HEK293T (cell line): ENCODE data around the gene IL17RD.

Experiments
- CTCF ChIA-PET: fragments of 350-600 bp; formaldehyde crosslinking; extraction: SDS; loops from one replicate; lab custom pipeline; 2021; ENCODE audit warnings: antibody characterized with exemption, inconsistent platforms; lab: Yijun Ruan, JAX
- POLR2A ChIA-PET: fragments of 350-600 bp; formaldehyde crosslinking; extraction: SDS; loops from one replicate; lab custom pipeline; 2020; ENCODE audit warnings: antibody characterized with exemption, inconsistent platforms; lab: Yijun Ruan, JAX
- DNase-seq: peaks from one replicate; pipeline ENCODE4 v3.0.0; 2012; ENCODE audit warnings: mixed read lengths; ENCODE audit errors: extremely low spot score
- ARNT ChIP-seq: fragments of 450-650 bp; IDR thresholded peaks from 2 replicates; pipeline ENCODE4 v1.6.1; 2017; ENCODE audit warnings: mild to moderate bottlenecking
- BHLHE40 ChIP-seq: fragments of 450-650 bp; IDR thresholded peaks from 2 replicates; pipeline ENCODE4 v1.6.1; 2016; ENCODE audit warnings: mild to moderate bottlenecking, moderate library complexity, borderline replicate concordance
- ELF4 ChIP-seq: fragments of 450-650 bp; IDR thresholded peaks from 2 replicates; pipeline ENCODE4 v1.6.1; 2017; ENCODE audit warnings: antibody characterized with exemption
- FOXA1 ChIP-seq: fragments of 450-650 bp; IDR thresholded peaks from 2 replicates; pipeline ENCODE4 v1.6.1; 2016; ENCODE audit warnings: mild to moderate bottlenecking
- FOXK2 ChIP-seq: fragments of 450-650 bp; IDR thresholded peaks from 2 replicates; pipeline ENCODE4 v1.6.1; 2016; ENCODE audit warnings: mild to moderate bottlenecking
- FOXM1 ChIP-seq: fragments of 450-650 bp; IDR thresholded peaks from 2 replicates; pipeline ENCODE4 v1.6.1; 2017; ENCODE audit warnings: mild to moderate bottlenecking, borderline replicate concordance
- HDGF ChIP-seq: fragments of 450-650 bp; IDR thresholded peaks from 2 replicates; pipeline ENCODE4 v1.6.1; 2017; ENCODE audit warnings: antibody characterized with exemption, borderline replicate concordance
- L3MBTL2 ChIP-seq: fragments of 450-650 bp; conservative IDR thresholded peaks from 2 replicates; pipeline ENCODE4 v1.6.1; 2016; ENCODE audit warnings: mild to moderate bottlenecking
- LEF1 ChIP-seq: fragments of 450-650 bp; IDR thresholded peaks from 2 replicates; pipeline ENCODE4 v1.6.1; 2017; ENCODE audit warnings: mild to moderate bottlenecking, borderline replicate concordance
- NFRKB ChIP-seq: fragments of 450-650 bp; IDR thresholded peaks from 2 replicates; pipeline ENCODE4 v1.6.1; 2016; ENCODE audit warnings: mild to moderate bottlenecking, moderate library complexity
- PKNOX1 ChIP-seq: fragments of 450-650 bp; IDR thresholded peaks from 2 replicates; pipeline ENCODE4 v1.6.1; 2016
- SUZ12 ChIP-seq: fragments of 450-650 bp; IDR thresholded peaks from 2 replicates; pipeline ENCODE4 v1.6.1; 2016; ENCODE audit warnings: mild to moderate bottlenecking
- TARDBP ChIP-seq: fragments of 450-650 bp; IDR thresholded peaks from 2 replicates; pipeline ENCODE4 v1.6.1; 2016

Gene IL17RD

GRCh38 chr3:57046101-57046765, 118.9 kb downstream of the IL17RD start:
- no peak for DNase-seq
- ChIA-PET CTCF (no interaction called here), POLR2A (no interaction called here)
- TF ChIP-seq SUZ12: no peak
- no peak for TF ChIP-seq PKNOX1
- TF ChIP-seq ELF4: no peak
- TF ChIP-seq NFRKB: no peak
- no peak for TF ChIP-seq BHLHE40
- TF ChIP-seq ARNT: no peak
- TF ChIP-seq TARDBP: no peak
- no peak for TF ChIP-seq FOXM1

- TF ChIP-seq BHLHE40: no peak
- no peak for TF ChIP-seq L3MBTL2
- no peak for TF ChIP-seq FOXA1
- TF ChIP-seq FOXK2: no peak
- no peak for DNase-seq
- POLR2A ChIA-PET: no interaction called here
- CTCF ChIA-PET: interaction anchor here (0.6 kb wide), 1 partner anchor 52 kb away, joined by 3 read pairs; no protein-coding TSS in a partner anchor
These were observed 121.6 kb downstream of the IL17RD start for GRCh38 chr3:57043518-57043917.

GRCh38 chr3:57041674-57042073, 123.5 kb downstream of the IL17RD start:
- no peak for DNase-seq
- no peak for TF ChIP-seq SUZ12
- TF ChIP-seq FOXK2: no peak
- no peak for TF ChIP-seq HDGF
- no peak for TF ChIP-seq L3MBTL2
- no peak for TF ChIP-seq LEF1
- ChIA-PET CTCF (no interaction called here), POLR2A (no interaction called here)
